DND-41 (cell line): ENCODE measurements around the gene NCOA5.

ENCODE experiments used
- ATAC-seq: fragments of 200-7000 bp; cut with Tn5 transposase; 3 replicates; pipeline ENCODE4 v1.9.1; 2021; ENCODE audit warnings: low read depth; ENCODE audit not compliant: insufficient read depth
- DNase-seq: peaks from one replicate; pipeline ENCODE4 v3.0.0-alpha.2; 2020
- H2AFZ ChIP-seq: 2 replicates; pipeline ENCODE4 v1.6.0; 2012; ENCODE audit warnings: low read depth, low read length
- H3K27ac ChIP-seq: 2 replicates; pipeline ENCODE4 v1.5.1; 2012; ENCODE audit warnings: low read length, inconsistent platforms
- H3K27me3 ChIP-seq: fragments of 200-600 bp; sonication (generic); 2 replicates; pipeline ENCODE4 v1.6.0; 2012; ENCODE audit warnings: low read length, mild to moderate bottlenecking, inconsistent platforms; ENCODE audit not compliant: insufficient read depth, poor library complexity
- H3K36me3 ChIP-seq: 2 replicates; pipeline ENCODE4 v1.5.1; 2012; ENCODE audit warnings: low read length, inconsistent platforms; ENCODE audit not compliant: insufficient read depth
- H3K4me1 ChIP-seq: 2 replicates; pipeline ENCODE4 v1.5.1; 2012; ENCODE audit warnings: mild to moderate bottlenecking, low read length; ENCODE audit not compliant: insufficient read depth
- H3K4me2 ChIP-seq: 2 replicates; pipeline ENCODE4 v1.6.0; 2012; ENCODE audit warnings: mild to moderate bottlenecking, moderate library complexity, low read length, inconsistent platforms; ENCODE audit not compliant: insufficient read depth
- H3K4me3 ChIP-seq, 2 experiments: fragments of 200-600 bp in 1 of 2; shearing (Covaris generic) in 1 of 2; 2 replicates each; pipeline ENCODE4 v1.5.1; 2012 to 2016; ENCODE audit warnings: inconsistent platforms in 2 of 2, low read length in 2 of 2, mild to moderate bottlenecking in 2 of 2, low read depth in 1 of 2, moderate library complexity in 1 of 2
- H3K79me2 ChIP-seq: 2 replicates; pipeline ENCODE4 v1.6.0; 2012; ENCODE audit warnings: low read length, inconsistent platforms; ENCODE audit not compliant: insufficient read depth
- H3K9ac ChIP-seq: 2 replicates; pipeline ENCODE4 v1.6.0; 2012; ENCODE audit warnings: low read depth, mild to moderate bottlenecking, inconsistent platforms, low read length, moderate library complexity
- H3K9me3 ChIP-seq: 2 replicates; pipeline ENCODE4 v1.5.1; 2012; ENCODE audit warnings: low read length, moderate library complexity, mild to moderate bottlenecking, inconsistent platforms; ENCODE audit not compliant: insufficient read depth, severe bottlenecking
- H4K20me1 ChIP-seq: 2 replicates; pipeline ENCODE4 v1.6.0; 2012; ENCODE audit warnings: low read length; ENCODE audit not compliant: insufficient read depth
- CTCF ChIP-seq: IDR thresholded peaks from 2 replicates; pipeline ENCODE4 v1.5.1; 2012; ENCODE audit warnings: borderline replicate concordance, low read length, moderate library complexity, mild to moderate bottlenecking; ENCODE audit not compliant: poor library complexity, severe bottlenecking; ENCODE audit errors: extremely low read depth
- EZH2 ChIP-seq: IDR thresholded peaks from 3 replicates; pipeline ENCODE4 v1.6.1; 2012; ENCODE audit warnings: borderline replicate concordance, low read depth, mild to moderate bottlenecking, moderate library complexity, low read length, inconsistent platforms; ENCODE audit not compliant: severe bottlenecking

NCOA5 gene

GRCh38 chr20:46119028-46119546, 29.3 kb upstream of the NCOA5 start:
- H4K20me1 ChIP-seq: no peaks in the 10 kb centered on the region
- no peaks in the 10 kb centered on the region for H3K4me1 ChIP-seq
- no peak overlapping the region for H3K4me3 ChIP-seq
- no peak overlapping the region for H3K4me2 ChIP-seq
- peaks cover 6% of the 10 kb centered on the region for H3K27me3 ChIP-seq
- no peak for TF ChIP-seq EZH2
- no peak for TF ChIP-seq CTCF
- DNase-seq: no peak
- no peak overlapping the region for H3K27ac ChIP-seq
- ATAC-seq: no peak
- H3K9ac ChIP-seq: no peak overlapping the region
- no peaks in the 10 kb centered on the region for H3K9me3 ChIP-seq
- H2AFZ ChIP-seq: no peak overlapping the region
- H3K36me3 ChIP-seq: no peaks in the 10 kb centered on the region
- H3K79me2 ChIP-seq: no peaks in the 10 kb centered on the region

- no peak overlapping the region for H3K9ac ChIP-seq
- ATAC-seq (no peak), DNase-seq (no peak)
- no peaks in the 10 kb centered on the region for H3K36me3 ChIP-seq
- no peak overlapping the region for H3K27ac ChIP-seq
- no peaks in the 10 kb centered on the region for H3K79me2 ChIP-seq
- H3K9me3 ChIP-seq: no peaks in the 10 kb centered on the region
- no peak overlapping the region for H3K4me2 ChIP-seq
- H2AFZ ChIP-seq: no peak overlapping the region
- no peak for TF ChIP-seq EZH2
- no peak for TF ChIP-seq CTCF
- H3K4me3 ChIP-seq: no peak overlapping the region
- H4K20me1 ChIP-seq: peaks cover 1% of the 10 kb centered on the region; the same call in 1 of the 2 replicates
- H3K4me1 ChIP-seq: no peaks in the 10 kb centered on the region
- H3K27me3 ChIP-seq: peaks cover 6% of the 10 kb centered on the region
Observed at GRCh38 chr20:46118481-46119020, 28.8 kb upstream of the NCOA5 start.

- 0 out of 3 replicates have a peak, but pooled peaks have one; percentile 37 for ATAC-seq
- H3K4me3 ChIP-seq: no peak within 1 kb of the TSS
- peaks cover 3% of the 10 kb centered on the region; the same call in 1 of the 2 replicates for H4K20me1 ChIP-seq
- H3K27me3 ChIP-seq: peaks cover 3% of the 10 kb centered on the region
- DNase-seq: peak; percentile 26
- H3K79me2 ChIP-seq: no peaks in the 10 kb centered on the region
- H3K4me2 ChIP-seq: no peak within 1 kb of the TSS
- no peak within 1 kb of the TSS for H2AFZ ChIP-seq
- H3K9me3 ChIP-seq: no peaks in the 10 kb centered on the region
- no peak within 1 kb of the TSS for H3K9ac ChIP-seq
- H3K36me3 ChIP-seq: no peaks in the 10 kb centered on the region
- H3K4me1 ChIP-seq: no peaks in the 10 kb centered on the region
- TF ChIP-seq CTCF: no peak
- no peak for TF ChIP-seq EZH2
- H3K27ac ChIP-seq: no peak within 1 kb of the TSS
Observed at GRCh38 chr20:46117704-46118467, 28.1 kb upstream of the NCOA5 start, which contains the start of gene CD40. Gene CD40, plus strand, starts transcription at chr20:46118314. Its CDS starts 30 bp downstream, at chr20:46118344.
